DND-41 (cell line): ENCODE measurements around the gene RGS3.

Experiments
- EZH2 ChIP-seq: IDR thresholded peaks from 3 replicates; pipeline ENCODE4 v1.6.1; 2012; ENCODE audit warnings: borderline replicate concordance, low read depth, mild to moderate bottlenecking, moderate library complexity, low read length, inconsistent platforms; ENCODE audit not compliant: severe bottlenecking
- TF ChIP-seq, protein P1 (sequence below): IDR thresholded peaks from 2 replicates; pipeline ENCODE4 v1.5.1; 2012; ENCODE audit warnings: borderline replicate concordance, low read length, moderate library complexity, mild to moderate bottlenecking; ENCODE audit not compliant: poor library complexity, severe bottlenecking; ENCODE audit errors: extremely low read depth

DNA sequence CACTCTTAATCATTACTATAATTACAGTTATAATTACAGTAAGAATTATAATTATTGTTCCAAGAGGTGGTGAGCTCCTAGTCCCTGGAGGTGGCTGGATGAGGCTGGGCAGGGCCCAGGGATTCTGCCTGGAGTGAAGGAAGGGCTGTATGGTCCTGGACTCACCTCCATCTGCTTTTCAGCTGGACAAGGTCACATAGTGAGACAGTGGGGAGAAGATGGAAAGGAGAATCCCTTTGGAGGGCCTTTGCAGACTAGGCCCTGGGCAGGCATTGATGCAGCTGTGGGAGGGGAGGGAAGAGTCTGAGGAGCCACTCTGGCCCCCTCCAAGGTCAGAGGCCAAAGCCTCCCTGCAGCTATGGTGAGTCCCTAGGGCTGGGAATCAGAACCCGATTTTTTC is 125.4 kb downstream of the RGS3 start:
- TF ChIP-seq, protein P1, sequence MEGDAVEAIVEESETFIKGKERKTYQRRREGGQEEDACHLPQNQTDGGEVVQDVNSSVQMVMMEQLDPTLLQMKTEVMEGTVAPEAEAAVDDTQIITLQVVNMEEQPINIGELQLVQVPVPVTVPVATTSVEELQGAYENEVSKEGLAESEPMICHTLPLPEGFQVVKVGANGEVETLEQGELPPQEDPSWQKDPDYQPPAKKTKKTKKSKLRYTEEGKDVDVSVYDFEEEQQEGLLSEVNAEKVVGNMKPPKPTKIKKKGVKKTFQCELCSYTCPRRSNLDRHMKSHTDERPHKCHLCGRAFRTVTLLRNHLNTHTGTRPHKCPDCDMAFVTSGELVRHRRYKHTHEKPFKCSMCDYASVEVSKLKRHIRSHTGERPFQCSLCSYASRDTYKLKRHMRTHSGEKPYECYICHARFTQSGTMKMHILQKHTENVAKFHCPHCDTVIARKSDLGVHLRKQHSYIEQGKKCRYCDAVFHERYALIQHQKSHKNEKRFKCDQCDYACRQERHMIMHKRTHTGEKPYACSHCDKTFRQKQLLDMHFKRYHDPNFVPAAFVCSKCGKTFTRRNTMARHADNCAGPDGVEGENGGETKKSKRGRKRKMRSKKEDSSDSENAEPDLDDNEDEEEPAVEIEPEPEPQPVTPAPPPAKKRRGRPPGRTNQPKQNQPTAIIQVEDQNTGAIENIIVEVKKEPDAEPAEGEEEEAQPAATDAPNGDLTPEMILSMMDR: no peak
- no peak for TF ChIP-seq EZH2
